Urinary bladder (tissue), 4 donors: ENCODE data around the gene IFT20. TPM values are rescaled to one million over a fixed set of nuclear protein-coding genes. Genes with fewer than 3 reads are reported as not detected.

Experiments
- DNase-seq: peaks from one replicate; pipeline ENCODE4 v3.0.0-alpha.2; 2015; ENCODE audit errors: extremely low spot score
- H3K27ac ChIP-seq: one replicate; pipeline ENCODE4 v1.5.1; 2013; ENCODE audit warnings: low read depth, mild to moderate bottlenecking, moderate library complexity
- H3K36me3 ChIP-seq: one replicate; pipeline ENCODE4 v1.6.1; 2013; ENCODE audit warnings: mild to moderate bottlenecking, moderate library complexity; ENCODE audit not compliant: insufficient read depth
- H3K4me1 ChIP-seq: one replicate; pipeline ENCODE4 v1.6.1; 2013; ENCODE audit warnings: mild to moderate bottlenecking, moderate library complexity; ENCODE audit not compliant: insufficient read depth
- H3K4me3 ChIP-seq: one replicate; pipeline ENCODE4 v1.5.1; 2013; ENCODE audit warnings: low read depth, low read length
- WGBS: extraction: QIAGEN DNeasy Blood & Tissue Kit; methylation state at CpG from one replicate; pipeline ENCODE4 v1.1.7; 2013; 5-methylcytosine and 5-hydroxymethylcytosine counted together
- polyA plus RNA-seq: library from polyadenylated mRNA; stranded (reverse); fragments of 200-250 nt; gene quantifications from one replicate; pipeline ENCODE4 v1.2.3, GENCODE V29; 2013
- total RNA-seq: library from RNA; depleted of rRNA; stranded (reverse); fragments of >200 nt; gene quantifications from one replicate; pipeline ENCODE4 v1.2.3, GENCODE V29; 2014
- donor health status: healthy with polysubstance abuse.
- donor health status: healthy.

IFT20 gene
- total and polyA plus RNA-seq, 2 donors: 45.4 to 57.4 TPM

GRCh38 chr17:28335959-28336871, 943 bp upstream of the IFT20 start:
- Histone ChIP-seq H3K4me1 (no peaks in the 10 kb centered on the region), H3K4me3 (peak overlapping the region; percentile 78), H3K36me3 (peaks cover 4% of the 10 kb centered on the region), H3K27ac (peak overlapping the region; percentile 70)
- 6% methylated on average over 29 of the region's 29 CpGs for WGBS
- DNase-seq: peak; percentile 70

- DNase-seq: no peak
- WGBS: 9% methylated on average over 18 of the region's 18 CpGs
- Histone ChIP-seq H3K27ac (peak overlapping the region; percentile 82), H3K4me3 (peak overlapping the region; percentile 72), H3K4me1 (no peaks in the 10 kb centered on the region), H3K36me3 (peaks cover 4% of the 10 kb centered on the region)
Measured at GRCh38 chr17:28334666-28335200, 539 bp downstream of the IFT20 start.

DNA sequence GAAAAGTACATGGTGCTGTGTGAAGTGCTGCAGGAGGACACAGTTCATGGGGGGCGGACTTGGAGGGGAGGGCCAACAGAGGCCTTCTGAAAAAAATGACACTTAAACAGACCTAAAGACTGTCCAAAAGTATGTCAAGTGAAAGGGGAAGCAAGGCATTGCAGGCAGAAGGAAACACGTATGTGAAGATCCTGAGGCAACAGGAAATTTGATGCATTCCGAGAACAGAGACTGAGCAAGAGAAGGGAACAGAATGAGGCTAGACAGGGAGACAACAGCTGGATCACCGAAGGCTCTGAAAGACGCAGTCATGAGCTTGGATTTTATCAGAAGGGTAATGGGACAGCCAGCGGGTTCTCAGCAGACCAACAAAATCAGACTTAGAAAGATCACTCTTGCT, 1.1 kb downstream of the IFT20 start:
- no peaks in the 10 kb centered on the region for H3K4me1 ChIP-seq

DNA sequence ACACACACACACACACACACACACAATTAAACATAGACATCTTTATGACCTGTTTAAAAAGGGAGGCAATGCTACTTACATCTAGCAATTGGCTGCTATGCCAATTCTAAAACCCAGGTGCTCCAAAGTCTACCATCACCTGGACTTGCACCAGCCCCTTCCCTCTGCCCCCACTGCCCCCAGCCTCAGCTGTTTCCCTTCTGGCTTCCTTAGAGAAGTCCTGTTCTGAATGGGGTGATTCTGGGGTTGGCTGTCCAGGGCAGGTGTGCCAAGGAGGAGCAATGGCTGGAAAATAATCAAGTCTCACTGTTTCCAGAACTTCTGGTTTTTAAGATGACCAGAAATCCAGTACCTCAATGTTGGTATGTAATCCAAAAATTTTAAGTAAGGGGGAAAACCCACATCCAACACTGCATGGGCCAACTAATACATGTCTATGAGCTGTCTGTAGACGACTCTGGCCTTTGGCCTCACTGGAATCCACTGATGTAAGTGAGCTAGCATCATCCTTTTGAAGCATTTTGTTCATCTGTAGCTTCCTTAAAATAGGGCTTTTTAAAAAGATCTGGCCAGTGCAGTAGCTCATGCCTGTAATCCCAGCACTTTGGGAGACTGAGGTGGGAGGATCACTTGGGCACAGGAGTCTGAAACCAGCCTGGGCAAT, 2.1 kb downstream of the IFT20 start:
- 53% methylated on average over 1 of the region's 1 CpG for WGBS
- no peak for DNase-seq
- no peak overlapping the region for H3K27ac ChIP-seq

More for the DNA sequence above, 1.1 kb downstream of the IFT20 start:
- Histone ChIP-seq H3K4me3 (peak overlapping the region; percentile 72), H3K27ac (no peak overlapping the region), H3K36me3 (peaks cover 4% of the 10 kb centered on the region)
- no peak for DNase-seq
- 56% methylated on average over 6 of the region's 6 CpGs for WGBS

GRCh38 chr17:28331891-28332420, 3.3 kb downstream of the IFT20 start:
- Histone ChIP-seq H3K27ac (no peak overlapping the region), H3K36me3 (peaks cover 4% of the 10 kb centered on the region), H3K4me3 (no peak overlapping the region), H3K4me1 (no peaks in the 10 kb centered on the region)
- DNase-seq: no peak
- WGBS: 89% methylated on average over 6 of the region's 6 CpGs

More for the DNA sequence above, 2.1 kb downstream of the IFT20 start:
- Histone ChIP-seq H3K4me3 (no peak overlapping the region), H3K4me1 (no peaks in the 10 kb centered on the region), H3K36me3 (peaks cover 4% of the 10 kb centered on the region)

DNA sequence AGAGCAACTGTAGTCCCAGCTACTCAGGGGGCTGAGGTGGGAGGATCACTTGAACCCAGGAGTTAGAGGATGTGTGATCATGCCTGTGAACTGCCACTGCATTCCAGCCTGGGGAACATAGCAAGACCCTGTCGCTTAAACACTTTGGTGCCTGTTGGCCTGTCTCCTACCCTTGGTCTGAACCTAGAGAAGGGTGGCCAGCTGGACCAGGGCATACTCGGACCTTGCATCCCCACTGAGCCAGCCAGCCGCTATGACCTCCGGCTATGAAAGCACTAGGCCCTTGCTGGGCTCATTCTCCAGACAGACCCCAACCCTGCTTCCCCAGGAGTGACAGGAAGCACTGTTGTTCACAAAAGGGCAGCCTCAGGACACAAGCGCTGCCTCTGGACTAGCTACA, 4.6 kb downstream of the IFT20 start:
- no peak for DNase-seq
- 90% methylated on average over 5 of the region's 5 CpGs for WGBS
- Histone ChIP-seq H3K27ac (no peak overlapping the region), H3K4me1 (no peaks in the 10 kb centered on the region), H3K4me3 (no peak overlapping the region), H3K36me3 (peaks cover 5% of the 10 kb centered on the region)

GRCh38 chr17:28328325-28328724, 6.9 kb downstream of the IFT20 start:
- 62% methylated on average over 4 of the region's 4 CpGs for WGBS
- no peak overlapping the region for H3K4me3 ChIP-seq
- DNase-seq: no peak
- H3K36me3 ChIP-seq: peaks cover 5% of the 10 kb centered on the region
- no peaks in the 10 kb centered on the region for H3K4me1 ChIP-seq
- no peak overlapping the region for H3K27ac ChIP-seq

- 58% methylated on average over 3 of the region's 3 CpGs for WGBS
- Histone ChIP-seq H3K27ac (no peak overlapping the region), H3K4me3 (no peak overlapping the region), H3K4me1 (no peaks in the 10 kb centered on the region), H3K36me3 (peaks cover 5% of the 10 kb centered on the region)
- no peak for DNase-seq
Measured at GRCh38 chr17:28327709-28328108, 7.6 kb downstream of the IFT20 start.

DNA sequence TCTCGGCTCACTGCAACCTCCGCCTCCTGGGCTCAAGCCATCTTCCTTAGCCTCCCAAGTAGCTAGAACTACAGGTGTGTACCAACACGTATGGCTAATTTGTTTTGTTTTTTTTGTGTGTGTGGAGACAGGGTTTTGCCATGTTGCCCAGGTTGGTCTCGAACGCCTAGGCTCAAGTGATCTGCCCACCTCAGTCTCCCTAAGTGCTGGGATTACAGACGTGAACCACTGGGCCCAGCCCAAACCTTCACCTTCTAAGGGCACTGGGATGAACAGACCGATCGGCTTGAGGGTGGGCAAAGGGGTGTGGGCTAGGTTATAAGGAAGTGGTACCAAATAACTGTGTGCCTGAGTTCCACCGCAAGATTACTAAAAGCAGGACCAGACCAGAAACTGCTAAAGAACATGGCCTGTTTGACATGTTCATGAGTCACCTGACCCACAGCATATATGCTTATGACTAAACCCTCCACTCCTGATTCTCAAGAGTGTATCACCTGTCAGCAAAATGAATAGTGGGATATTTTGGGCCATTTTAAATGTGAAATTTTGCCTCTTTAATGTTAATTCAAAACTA, 8.2 kb downstream of the IFT20 start:
- 88% methylated on average over 9 of the region's 9 CpGs for WGBS
- H3K4me1 ChIP-seq: no peaks in the 10 kb centered on the region
- no peak overlapping the region for H3K4me3 ChIP-seq
- H3K36me3 ChIP-seq: peaks cover 5% of the 10 kb centered on the region
- H3K27ac ChIP-seq: no peak overlapping the region
- DNase-seq: no peak

- DNase-seq: peak; percentile 36
- Histone ChIP-seq H3K4me3 (no peak overlapping the region), H3K27ac (no peak overlapping the region), H3K4me1 (no peaks in the 10 kb centered on the region), H3K36me3 (peaks cover 2% of the 10 kb centered on the region)
- 78% methylated on average over 7 of the region's 7 CpGs for WGBS
Measured at GRCh38 chr17:28326114-28326513, 9.2 kb downstream of the IFT20 start.

DNA sequence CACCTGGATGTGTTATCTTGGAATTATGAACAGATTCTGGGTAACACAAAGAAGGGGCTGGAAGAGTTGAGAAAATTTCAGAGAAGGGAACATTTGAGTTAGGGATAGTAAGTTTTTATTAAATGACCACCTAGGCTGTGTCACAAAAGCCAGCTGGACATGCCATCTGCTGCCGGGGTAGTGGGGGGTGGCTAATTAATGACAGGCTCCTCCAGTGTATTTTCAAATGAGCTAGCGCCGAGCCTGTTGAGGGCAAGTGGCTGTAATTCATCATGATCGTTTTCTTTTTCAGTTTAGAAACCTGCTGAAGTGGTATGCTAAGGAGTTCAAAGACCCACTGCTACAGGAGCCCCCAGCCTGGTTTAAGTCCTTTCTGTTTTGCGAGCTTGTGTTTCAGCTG, 10.1 kb downstream of the IFT20 start:
- Histone ChIP-seq H3K36me3 (peaks cover 2% of the 10 kb centered on the region), H3K4me1 (no peaks in the 10 kb centered on the region), H3K4me3 (no peak overlapping the region), H3K27ac (no peak overlapping the region)
- DNase-seq: no peak
- 65% methylated on average over 5 of the region's 5 CpGs for WGBS

- WGBS: 91% methylated on average over 3 of the region's 3 CpGs
- Histone ChIP-seq H3K27ac (no peak overlapping the region), H3K36me3 (peaks cover 2% of the 10 kb centered on the region), H3K4me3 (no peak overlapping the region), H3K4me1 (no peaks in the 10 kb centered on the region)
- DNase-seq: no peak
Measured at GRCh38 chr17:28324781-28325180, 10.5 kb downstream of the IFT20 start.

DNA sequence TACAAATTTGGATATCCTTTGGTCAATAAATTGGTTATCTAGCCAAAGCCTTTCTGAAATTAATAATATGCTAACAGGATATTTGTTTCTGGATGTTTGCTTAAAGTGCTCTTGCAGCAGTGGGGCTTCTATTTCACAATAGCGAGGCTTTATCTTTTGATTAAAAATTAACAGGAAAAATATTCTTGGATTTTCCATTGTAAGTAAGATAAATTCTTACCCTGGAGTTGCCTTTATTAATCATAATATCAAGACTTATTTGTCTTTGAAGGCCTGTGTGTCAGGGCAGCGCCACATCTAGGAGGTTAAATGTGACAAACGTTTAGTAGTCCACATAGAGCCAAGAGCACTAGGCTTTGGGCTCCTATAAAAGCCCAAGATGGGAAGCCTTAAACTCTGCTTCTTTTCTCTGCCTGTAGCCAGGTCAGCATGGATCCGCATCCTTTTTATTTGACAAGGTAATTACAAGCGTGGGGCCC, 11.0 kb downstream of the IFT20 start:
- Histone ChIP-seq H3K36me3 (peaks cover 2% of the 10 kb centered on the region), H3K27ac (no peak overlapping the region), H3K4me3 (no peak overlapping the region), H3K4me1 (no peaks in the 10 kb centered on the region)
- no peak for DNase-seq
- 76% methylated on average over 5 of the region's 5 CpGs for WGBS
